AG10803 (cell line): ENCODE data around the gene THSD7B.

Experiments
- DNase-seq: peaks from one replicate; pipeline ENCODE4 v3.0.0; 2010; ENCODE audit warnings: low read depth
- H3K4me3 ChIP-seq: 2 replicates; pipeline ENCODE4 v1.5.1; 2011; ENCODE audit warnings: mild to moderate bottlenecking, low read length, control low read depth
- CTCF ChIP-seq: conservative IDR thresholded peaks from 2 replicates; pipeline ENCODE4 v1.5.1; 2011; ENCODE audit warnings: mild to moderate bottlenecking, low read length, control low read depth, inconsistent platforms

Gene THSD7B

GRCh38 chr2:137672989-137673552 is 907.7 kb downstream of the THSD7B start:
- H3K4me3 ChIP-seq, result no peak overlapping the region
- DNase-seq, result no peak
- TF ChIP-seq CTCF, result no peak

GRCh38 chr2:137674991-137675390 is 909.6 kb downstream of the THSD7B start:
- no peak overlapping the region for H3K4me3 ChIP-seq
- DNase-seq, result no peak
- no peak for TF ChIP-seq CTCF

GRCh38 chr2:137675584-137676327 is 910.4 kb downstream of the THSD7B start:
- DNase-seq, result no peak
- H3K4me3 ChIP-seq, result no peak overlapping the region
- no peak for TF ChIP-seq CTCF

- no peak overlapping the region for H3K4me3 ChIP-seq
- DNase-seq, result no peak
- TF ChIP-seq CTCF, result no peak
Measured at GRCh38 chr2:137676346-137676745, 911.0 kb downstream of the THSD7B start.

- DNase-seq, result no peak
- TF ChIP-seq CTCF, result no peak
- H3K4me3 ChIP-seq, result no peak overlapping the region
Measured at GRCh38 chr2:137677466-137677865, 912.1 kb downstream of the THSD7B start.

- H3K4me3 ChIP-seq, result no peak overlapping the region
- DNase-seq, result no peak
- TF ChIP-seq CTCF, result no peak
Measured at GRCh38 chr2:137689549-137689948, 924.2 kb downstream of the THSD7B start.

GRCh38 chr2:137693534-137693933 is 928.2 kb downstream of the THSD7B start:
- H3K4me3 ChIP-seq, result no peak overlapping the region
- no peak for DNase-seq
- TF ChIP-seq CTCF, result no peak
